Amygdala (tissue), 56 donors: Measurements from ENCODE around the gene HOXB2.

Experiments used
- DNase-seq, 56 donors: peaks; one replicate each; lab custom pipeline; 2025; lab: John Stamatoyannopoulos, UW

HOXB2 gene

DNA sequence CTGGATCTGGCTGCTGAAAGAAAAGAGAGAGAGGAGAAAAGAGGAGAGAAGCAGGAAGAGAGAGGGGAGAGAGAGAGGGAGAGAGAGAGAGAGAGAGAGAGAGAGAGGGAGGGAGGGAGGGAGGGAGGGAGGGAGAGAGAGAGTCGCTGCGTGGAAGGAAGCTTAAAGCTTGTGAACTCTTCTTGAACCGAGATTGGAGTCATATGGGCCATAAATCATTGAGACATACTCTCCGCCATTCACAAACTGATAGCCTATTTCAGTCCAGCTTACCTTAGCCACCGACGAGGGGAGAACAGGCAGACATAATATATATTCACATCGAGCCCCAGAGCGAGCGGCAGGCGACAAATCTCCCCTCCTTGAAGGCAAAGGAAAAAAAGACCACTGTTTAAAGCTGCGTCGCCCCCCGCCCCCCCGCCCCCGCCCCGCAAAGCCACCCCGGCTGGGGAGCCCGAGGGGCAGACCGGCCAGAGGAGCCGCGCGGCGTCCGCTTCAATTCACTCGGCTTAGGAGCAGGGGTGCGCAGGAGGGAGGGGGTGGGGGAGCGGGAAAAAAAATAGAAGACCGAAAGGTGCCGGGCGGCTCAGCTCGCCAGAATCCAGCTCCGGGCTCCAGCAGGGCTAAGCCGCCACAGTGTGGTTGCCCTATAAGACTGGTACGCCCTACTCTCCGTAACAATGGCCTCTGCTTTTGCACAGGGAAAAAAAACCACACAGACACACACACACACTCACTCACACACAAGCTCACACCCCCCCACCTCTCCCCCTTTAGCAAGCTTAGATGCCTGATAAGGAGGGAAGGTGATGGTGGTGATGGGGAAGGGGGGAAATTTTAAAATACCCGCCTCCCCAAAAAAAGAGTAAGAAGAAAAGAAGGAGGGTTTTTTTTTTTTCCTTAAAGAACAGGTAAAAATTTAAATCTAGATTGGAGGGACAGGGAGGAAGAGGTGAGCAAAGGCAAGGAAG lies 10.6 kb upstream of the HOXB2 start:
- DNase-seq, result no peak

- no peak for DNase-seq
Measured at GRCh38 chr17:48554412-48555257, 9.7 kb upstream of the HOXB2 start.

DNA sequence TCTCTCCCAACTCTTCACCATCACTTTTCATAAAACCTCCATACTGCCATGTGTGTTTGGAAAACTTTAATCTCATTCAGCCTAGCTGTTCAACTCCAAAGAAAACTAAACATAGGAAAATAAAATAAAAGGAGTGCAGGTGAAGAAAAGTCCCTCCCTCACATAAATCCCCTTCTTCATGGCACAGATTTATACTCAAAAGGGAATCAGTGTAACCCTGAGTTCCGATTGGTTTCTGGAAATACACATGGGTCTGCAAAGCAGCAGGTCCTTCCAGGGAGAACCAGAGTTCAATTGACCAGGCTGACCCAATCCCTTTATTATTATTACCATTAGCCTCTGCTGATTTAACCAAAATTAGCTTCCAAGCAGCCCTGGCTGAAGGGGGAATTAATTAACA lies 8.9 kb upstream of the HOXB2 start:
- no peak for DNase-seq

GRCh38 chr17:48553190-48553547 lies 8.3 kb upstream of the HOXB2 start:
- DNase-seq, result no peak

GRCh38 chr17:48552466-48553189 lies 7.7 kb upstream of the HOXB2 start:
- DNase-seq, result no peak

GRCh38 chr17:48551596-48552465 lies 6.9 kb upstream of the HOXB2 start:
- no peak for DNase-seq

GRCh38 chr17:48551214-48551555 lies 6.3 kb upstream of the HOXB2 start:
- DNase-seq, result no peak

- no peak for DNase-seq
Measured at GRCh38 chr17:48550502-48551213, 5.7 kb upstream of the HOXB2 start.

- no peak for DNase-seq
Measured at GRCh38 chr17:48549914-48550501, 5.1 kb upstream of the HOXB2 start.

GRCh38 chr17:48549281-48549630 lies 4.3 kb upstream of the HOXB2 start:
- no peak for DNase-seq

GRCh38 chr17:48548523-48549280 lies 3.8 kb upstream of the HOXB2 start:
- DNase-seq, result no peak

DNA sequence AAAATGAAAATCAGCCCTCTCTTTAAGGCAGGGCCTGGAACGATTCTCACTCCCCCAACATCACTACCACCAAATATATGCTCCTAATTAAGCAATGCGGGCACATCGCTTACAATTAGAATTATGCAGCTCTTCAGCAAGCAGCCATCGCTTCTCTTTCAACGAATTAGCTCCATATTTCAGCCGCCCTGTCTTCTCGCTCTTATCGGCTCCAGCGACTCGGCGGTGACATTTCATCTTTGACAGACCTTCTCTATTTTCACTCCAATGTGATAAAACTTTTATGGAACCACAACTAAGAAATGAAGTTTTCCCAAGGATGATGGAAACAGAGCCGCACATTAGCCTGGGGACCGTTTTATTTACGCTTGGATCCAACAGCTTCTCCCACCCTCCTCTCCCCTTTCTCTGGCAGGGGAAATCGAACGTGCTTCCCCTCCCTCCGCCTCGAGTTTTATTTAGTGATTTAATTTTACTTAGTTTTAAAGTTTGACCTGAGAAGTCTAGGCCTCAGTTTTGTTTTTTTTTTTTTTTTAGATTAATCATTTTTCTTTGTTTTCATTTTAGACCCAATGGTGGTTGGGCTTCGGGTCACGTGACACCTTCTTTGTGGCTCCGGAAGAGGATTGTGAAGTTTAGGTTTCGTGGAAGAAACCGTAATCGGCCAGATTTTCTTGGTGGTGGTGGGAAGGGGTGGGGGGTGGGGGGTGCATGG lies 3.1 kb upstream of the HOXB2 start:
- no peak for DNase-seq

DNA sequence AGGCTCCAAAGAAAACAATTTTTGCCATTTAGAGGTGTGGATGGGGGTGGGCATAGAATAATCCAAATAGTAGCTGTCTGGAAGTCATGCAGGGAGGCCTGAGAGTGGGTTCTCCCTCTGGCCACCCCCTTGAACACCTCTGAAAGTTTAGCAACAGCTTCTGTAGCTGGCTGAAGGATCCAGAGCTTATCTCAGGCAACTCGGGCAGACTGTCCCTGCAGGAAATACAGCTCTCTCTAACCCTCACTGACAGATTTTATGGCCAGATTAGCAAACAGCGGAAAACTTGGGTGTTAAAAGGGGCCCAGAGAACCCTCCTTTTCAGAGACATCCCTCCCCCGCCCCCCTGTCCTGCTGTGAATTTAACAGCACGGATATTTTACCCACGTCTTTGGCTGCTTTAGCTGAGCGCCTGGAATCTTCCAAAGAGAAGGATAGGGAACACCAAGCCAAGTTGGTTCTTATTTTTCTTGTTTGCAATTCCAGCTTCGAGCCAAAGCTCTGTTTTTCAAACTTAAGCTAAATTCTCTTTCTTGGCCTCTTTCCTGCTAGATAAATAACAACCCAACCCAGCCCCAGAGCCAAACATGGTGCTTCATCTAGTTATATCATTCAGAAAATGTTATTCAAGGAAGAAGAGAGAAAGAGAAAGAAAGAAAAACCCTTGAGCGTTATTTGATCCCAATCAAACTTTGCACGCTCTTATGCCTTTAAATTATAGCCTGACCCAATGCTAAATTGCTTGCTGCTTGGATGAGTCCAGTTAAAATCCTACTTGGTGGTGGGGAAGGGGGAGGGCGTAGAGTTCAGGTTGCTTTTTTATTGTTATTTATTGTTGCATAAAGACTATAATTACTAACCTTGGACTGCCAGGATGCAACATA lies 2.3 kb upstream of the HOXB2 start:
- peak in 1 of 56 donors; percentile 0 for DNase-seq

- DNase-seq, result no peak
Measured at GRCh38 chr17:48546137-48546923, 1.4 kb upstream of the HOXB2 start.

DNA sequence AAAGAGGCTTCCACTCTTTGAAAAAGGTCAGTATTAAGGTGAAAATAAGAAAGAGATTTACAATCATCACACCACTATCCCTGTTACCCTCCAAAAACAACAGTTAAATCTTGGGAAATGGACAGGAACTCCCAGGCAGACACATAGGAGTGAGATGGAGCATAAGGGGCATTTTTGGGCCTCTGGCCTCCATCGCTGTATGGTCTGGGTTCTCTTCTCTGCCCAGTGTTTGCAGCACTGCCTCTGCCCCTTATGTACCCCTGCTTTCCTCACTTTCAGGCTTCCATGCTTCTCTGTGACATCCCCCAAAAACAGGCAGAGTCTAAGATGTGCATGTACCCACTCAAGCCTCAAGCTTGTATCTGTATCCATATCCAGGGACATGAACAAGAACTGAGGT lies 630 bp upstream of the HOXB2 start:
- no peak for DNase-seq
